K562 (cell line): ENCODE measurements around the gene H3-3A. TPM values are rescaled to one million over a fixed set of nuclear protein-coding genes. Genes with fewer than 3 reads are reported as not detected.
A peak's percentile ranks its signal among the peaks of the same experiment; 100 is the strongest.

Experiments used
- ARID3A ChIP-seq: IDR thresholded peaks from 2 replicates; pipeline ENCODE4 v1.6.1; 2012; ENCODE audit warnings: low read depth, low read length, improper control_type of control experiment, borderline replicate concordance
- CEBPZ ChIP-seq: fragments of 150-350 bp; IDR thresholded peaks from 2 replicates; pipeline ENCODE4 v1.6.1; 2014; ENCODE audit warnings: low read depth, mild to moderate bottlenecking, low read length, borderline replicate concordance
- CHD2 ChIP-seq: IDR thresholded peaks from 2 replicates; pipeline ENCODE4 v1.6.1; 2011; ENCODE audit warnings: low read depth, low read length
- ERF ChIP-seq: fragments of 450-650 bp; formaldehyde crosslinking; IDR thresholded peaks from 2 replicates; pipeline ENCODE4 v1.4.0; 2020; ENCODE audit warnings: mild to moderate bottlenecking, mixed read lengths
- GATAD2A ChIP-seq: fragments of 450-650 bp; IDR thresholded peaks from 2 replicates; pipeline ENCODE4 v1.6.1; 2017
- HDAC3 ChIP-seq: fragments of 450-650 bp; IDR thresholded peaks from 2 replicates; pipeline ENCODE4 v1.6.1; 2018; ENCODE audit warnings: borderline replicate concordance, mild to moderate bottlenecking, moderate library complexity; ENCODE audit not compliant: partially characterized antibody
- HES1 ChIP-seq: fragments of 450-650 bp; IDR thresholded peaks from 2 replicates; pipeline ENCODE4 v1.6.1; 2016; ENCODE audit warnings: low read depth, mild to moderate bottlenecking, moderate library complexity
- MTA1 ChIP-seq: fragments of 450-650 bp; IDR thresholded peaks from 2 replicates; pipeline ENCODE4 v1.6.1; 2017; ENCODE audit warnings: borderline replicate concordance
- NR0B1 ChIP-seq: fragments of 450-650 bp; IDR thresholded peaks from one replicate; pipeline ENCODE4 v1.6.1; 2018; ENCODE audit warnings: mild to moderate bottlenecking, moderate library complexity; ENCODE audit not compliant: partially characterized antibody
- RBM14 ChIP-seq: fragments of 200-400 bp; formaldehyde crosslinking; IDR thresholded peaks from 2 replicates; pipeline ENCODE4 v1.6.1; 2018; ENCODE audit warnings: low read depth, mild to moderate bottlenecking, low read length, moderate library complexity, borderline replicate concordance; ENCODE audit not compliant: insufficient read depth
- SMARCA4 ChIP-seq: fragments of 450-650 bp; IDR thresholded peaks from 2 replicates; pipeline ENCODE4 v1.6.1; 2016
- SP1 ChIP-seq: sonication (generic); formaldehyde crosslinking; IDR thresholded peaks from 2 replicates; pipeline ENCODE4 v1.8.1; 2022; ENCODE audit warnings: mild to moderate bottlenecking, missing genetic modification reagents
- ZNF431 ChIP-seq: sonication (generic); formaldehyde crosslinking; IDR thresholded peaks from 2 replicates; pipeline ENCODE4 v1.8.0; 2022; ENCODE audit warnings: mild to moderate bottlenecking, missing genetic modification reagents
- ZNF584 ChIP-seq: fragments of 200-800 bp; sonication (Bioruptor generic); IDR thresholded peaks from 2 replicates; pipeline ENCODE4 v1.6.1; 2016; ENCODE audit warnings: low read depth, mild to moderate bottlenecking, missing genetic modification characterization, missing compliant biosample characterization
- ZNF778 ChIP-seq: fragments of 450-650 bp; formaldehyde crosslinking; IDR thresholded peaks from 2 replicates; pipeline ENCODE4 v1.4.0; 2020; ENCODE audit warnings: mild to moderate bottlenecking, moderate library complexity
- polyA plus RNA-seq, 8 experiments: library from polyadenylated mRNA; depleted of rRNA in 4 of 8; stranded (reverse) in 5 of 8; unstranded in 3 of 8; fragments of >200 nt; fragmentation: Nextera tagmentation in 2 of 8; fragmentation: Illumina TruSeq in 1 of 8; extraction: Ambion mirVana in 2 of 8; extraction: Trizol in 1 of 8; gene quantifications; 2 replicates each; pipeline versions ENCODE4 v1.2.1 to v1.2.3, GENCODE V29; 2011 to 2014; ENCODE audit warnings: inconsistent platforms in 1 of 8, missing spikeins in 1 of 8
- total RNA-seq, 7 experiments: library from RNA; depleted of rRNA in 6 of 7; stranded (reverse); fragments of >200 nt in 6 of 7; fragmentation: Illumina TruSeq in 2 of 7; extraction: Trizol in 2 of 7; gene quantifications; 2 replicates each; pipeline versions ENCODE4 v1.2.1 to v1.2.3, GENCODE V29; 2011 to 2021; ENCODE audit warnings: low replicate concordance in 1 of 7
- TF ChIP-seq, protein P1 (sequence below): fragments of 250-450 bp; sonication (Bioruptor Pico); IDR thresholded peaks from 2 replicates; pipeline ENCODE4 v1.4.0; 2020; ENCODE audit warnings: mild to moderate bottlenecking, moderate library complexity
- TF ChIP-seq, protein P2 (sequence below): fragments of 250-450 bp; sonication (Bioruptor Pico); IDR thresholded peaks from 2 replicates; pipeline ENCODE4 v1.5.1; 2021; ENCODE audit warnings: mild to moderate bottlenecking

H3-3A gene
- total and polyA plus RNA-seq, 9 of the 15 experiments (the other 6 are each of a cell fraction or from before 2014, with no cell fraction given), result 426 to 1,083 (median 591) TPM

- TF ChIP-seq RBM14 (0 out of 2 replicates have a peak, but pooled peaks have one; percentile 63), MTA1 (no peak), SP1 (CRISPR knock-in tag) (peak; percentile 88), GATAD2A (no peak), HDAC3 (no peak), ZNF778 (CRISPR knock-in tag) (no peak), SMARCA4 (no peak), HES1 (no peak), CHD2 (no peak), CEBPZ (no peak), ERF (CRISPR knock-in tag) (no peak), ARID3A (no peak), NR0B1 (no peak), ZNF431 (no peak), ZNF584 (CRISPR knock-in tag) (no peak)
- TF ChIP-seq, protein P1, sequence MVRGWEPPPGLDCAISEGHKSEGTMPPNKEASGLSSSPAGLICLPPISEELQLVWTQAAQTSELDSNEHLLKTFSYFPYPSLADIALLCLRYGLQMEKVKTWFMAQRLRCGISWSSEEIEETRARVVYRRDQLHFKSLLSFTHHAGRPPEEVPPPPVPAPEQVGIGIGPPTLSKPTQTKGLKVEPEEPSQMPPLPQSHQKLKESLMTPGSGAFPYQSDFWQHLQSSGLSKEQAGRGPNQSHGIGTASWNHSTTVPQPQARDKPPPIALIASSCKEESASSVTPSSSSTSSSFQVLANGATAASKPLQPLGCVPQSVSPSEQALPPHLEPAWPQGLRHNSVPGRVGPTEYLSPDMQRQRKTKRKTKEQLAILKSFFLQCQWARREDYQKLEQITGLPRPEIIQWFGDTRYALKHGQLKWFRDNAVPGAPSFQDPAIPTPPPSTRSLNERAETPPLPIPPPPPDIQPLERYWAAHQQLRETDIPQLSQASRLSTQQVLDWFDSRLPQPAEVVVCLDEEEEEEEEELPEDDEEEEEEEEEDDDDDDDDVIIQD (CRISPR knock-in tag), result no peak
- TF ChIP-seq, protein P2, sequence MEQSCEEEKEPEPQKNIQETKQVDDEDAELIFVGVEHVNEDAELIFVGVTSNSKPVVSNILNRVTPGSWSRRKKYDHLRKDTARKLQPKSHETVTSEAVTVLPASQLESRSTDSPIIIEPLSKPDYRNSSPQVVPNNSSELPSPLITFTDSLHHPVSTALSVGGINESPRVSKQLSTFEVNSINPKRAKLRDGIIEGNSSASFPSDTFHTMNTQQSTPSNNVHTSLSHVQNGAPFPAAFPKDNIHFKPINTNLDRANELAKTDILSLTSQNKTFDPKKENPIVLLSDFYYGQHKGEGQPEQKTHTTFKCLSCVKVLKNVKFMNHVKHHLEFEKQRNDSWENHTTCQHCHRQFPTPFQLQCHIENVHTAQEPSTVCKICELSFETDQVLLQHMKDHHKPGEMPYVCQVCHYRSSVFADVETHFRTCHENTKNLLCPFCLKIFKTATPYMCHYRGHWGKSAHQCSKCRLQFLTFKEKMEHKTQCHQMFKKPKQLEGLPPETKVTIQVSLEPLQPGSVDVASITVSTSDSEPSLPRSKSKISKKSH (CRISPR knock-in tag), result no peak
Measured at GRCh38 chr1:226083302-226084101, 21.0 kb downstream of the H3-3A start (continued).
